A549 treated with CORT108297 at 1 μM for 4 hours (cell line): ENCODE results near the gene MZT1. TPM values are rescaled to one million over a fixed set of nuclear protein-coding genes. Genes with fewer than 3 reads are reported as not detected.

Source experiments
- total RNA-seq: library from RNA; stranded (reverse); fragments of 200-300 nt; extraction: Qiagen RNA extraction; gene quantifications from 5 replicates; pipeline ENCODE4 v1.2.3, GENCODE V29; 2022

MZT1 gene, protein sequence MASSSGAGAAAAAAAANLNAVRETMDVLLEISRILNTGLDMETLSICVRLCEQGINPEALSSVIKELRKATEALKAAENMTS
- total RNA-seq: 10.1 to 16.7 TPM (median 11.2 TPM) in 5 replicates

DNA sequence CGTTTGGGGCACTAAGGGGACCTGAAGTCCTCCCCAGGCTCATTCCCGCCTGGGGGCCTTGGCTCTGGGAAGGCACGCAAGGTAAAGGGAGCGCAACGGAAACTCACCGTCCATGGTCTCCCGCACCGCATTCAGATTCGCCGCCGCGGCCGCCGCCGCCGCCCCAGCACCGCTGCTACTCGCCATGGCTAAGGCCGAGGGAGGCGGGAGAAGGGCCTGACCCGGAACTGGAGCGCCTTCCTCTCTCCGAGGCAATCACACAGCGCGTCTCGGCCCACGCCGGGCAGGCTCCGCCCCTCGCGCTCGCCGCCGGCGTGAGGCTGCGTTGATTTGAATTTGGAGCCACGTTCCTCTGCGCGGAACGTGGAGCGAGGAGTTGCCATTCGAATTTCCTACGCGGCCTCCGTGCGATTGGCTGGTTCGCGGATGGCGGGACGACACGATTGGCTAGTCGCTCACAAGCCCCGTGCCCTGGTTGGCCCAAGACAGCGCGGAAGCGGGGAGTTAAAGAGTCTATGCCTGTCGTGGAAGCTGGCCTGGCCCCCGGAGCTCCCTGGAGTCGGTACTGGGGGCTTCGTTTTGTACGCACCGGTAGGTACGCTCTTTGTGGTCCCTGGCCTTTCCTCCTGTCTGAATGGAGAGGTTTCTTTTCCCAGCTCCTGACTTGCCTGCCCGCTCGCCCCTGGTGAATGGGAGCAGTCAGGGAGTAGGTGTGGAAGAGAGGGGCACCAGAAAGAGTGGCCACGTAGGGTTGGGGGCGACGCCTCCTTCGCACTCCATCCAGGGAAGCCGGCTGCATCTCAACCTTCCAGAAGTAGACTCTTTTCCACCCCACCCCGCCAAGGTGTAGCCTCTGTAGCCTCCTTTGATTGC lies at the start of gene MZT1, which contains the start of gene BORA:
Gene MZT1 (minus strand): TSS at position 213 of the 873 bp plus-strand sequence. CDS start 27 bp downstream, at position 186.
Gene BORA (plus strand): TSS at position 507 of the 873 bp plus-strand sequence. CDS start 1,018 bp downstream, outside the sequence.

Other genes with a start within 250 kb of the MZT1 start
- 7.3 to 11.4 TPM (median 8.1 TPM) in 5 replicates for gene BORA, start 294 bp upstream of the MZT1 start, total RNA-seq
- 17.7 to 21.1 TPM (median 20.0 TPM) in 5 replicates for gene DIS3, start 54.3 kb upstream of the MZT1 start, total RNA-seq
- gene PIBF1, start 54.5 kb upstream of the MZT1 start, total RNA-seq: 4.0 to 6.4 TPM (median 4.6 TPM) in 5 replicates